IPS-18c (cell line): Measurements from ENCODE around the gene LITAF.

Source experiments
- H3K4me3 ChIP-seq: 2 replicates; pipeline ENCODE4 v1.7.0; 2013; ENCODE audit warnings: low read depth, mild to moderate bottlenecking, low read length, moderate library complexity; ENCODE audit not compliant: insufficient read depth
- H3K9me3 ChIP-seq: one replicate; pipeline ENCODE4 v1.6.1; 2013; ENCODE audit warnings: mild to moderate bottlenecking, low read length, moderate library complexity; ENCODE audit not compliant: control insufficient read depth, insufficient read depth

Gene LITAF

GRCh38 chr16:11500700-11501346 is 85.9 kb downstream of the LITAF start:
- H3K9me3 ChIP-seq = no peaks in the 10 kb centered on the region
- H3K4me3 ChIP-seq = no peak overlapping the region

- H3K9me3 ChIP-seq = no peaks in the 10 kb centered on the region
- no peak overlapping the region for H3K4me3 ChIP-seq
Measured at GRCh38 chr16:11499295-11500089, 87.2 kb downstream of the LITAF start.

- Histone ChIP-seq H3K9me3 (no peaks in the 10 kb centered on the region), H3K4me3 (no peak overlapping the region)
Measured at GRCh38 chr16:11498683-11499082, 88.0 kb downstream of the LITAF start.

DNA sequence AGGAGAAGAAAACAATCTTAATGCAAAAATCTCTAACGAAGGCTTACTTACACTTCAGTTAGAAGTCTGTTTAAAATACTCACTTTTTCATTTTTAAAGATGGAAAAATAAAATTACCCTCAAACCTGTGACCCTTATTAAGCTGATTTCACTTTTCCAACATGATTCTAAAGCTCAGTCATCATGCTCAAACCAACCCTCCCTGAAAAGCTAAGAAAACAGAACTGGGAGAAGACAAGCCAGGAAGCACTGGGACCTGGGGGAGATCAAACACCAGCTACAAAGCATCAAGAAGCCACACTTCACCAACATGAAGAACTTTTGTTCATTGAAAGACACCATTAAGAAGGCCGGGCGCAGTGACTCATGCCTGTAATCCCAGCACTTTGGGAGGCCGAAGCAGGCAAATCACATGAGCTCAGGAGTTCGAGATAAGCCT is 88.8 kb downstream of the LITAF start:
- Histone ChIP-seq H3K9me3 (no peaks in the 10 kb centered on the region), H3K4me3 (no peak overlapping the region)
